GM12878 (cell line): ENCODE data around the gene CLEC4M. TPM values are rescaled to one million over a fixed set of nuclear protein-coding genes. Genes with fewer than 3 reads are reported as not detected.

Experiments used
- ATAC-seq: fragments of 200-7000 bp; cut with Tn5 transposase; 3 replicates; pipeline ENCODE4 v1.9.1; 2020; ENCODE audit warnings: mild to moderate bottlenecking, moderate library complexity
- BruUV-seq: library from RNA; stranded (reverse); fragments of 400-500 nt; replicated peaks from 2 replicates; lab custom pipeline; 2021; lab: Mats Ljungman, UMichigan
- CTCF ChIA-PET: fragments of 300-600 bp; sonication (Branson Sonifier 250); formaldehyde crosslinking; extraction: SDS; loops from one replicate; lab custom pipeline; 2021; ENCODE audit warnings: inconsistent platforms; lab: Yijun Ruan, JAX
- POLR2A ChIA-PET: fragments of 350-600 bp; formaldehyde crosslinking; extraction: SDS; loops from one replicate; lab custom pipeline; 2021; ENCODE audit warnings: inconsistent platforms; lab: Charles Lee
- RAD21 ChIA-PET: fragments of 300-600 bp; sonication (Branson Sonifier 250); formaldehyde crosslinking; loops from one replicate; lab custom pipeline; 2023; ENCODE audit warnings: antibody characterized with exemption; ENCODE audit not compliant: unreplicated experiment; lab: Charles Lee
- SMC1A ChIA-PET: fragments of 300-600 bp; sonication (Branson Sonifier 250); formaldehyde crosslinking; loops from one replicate; lab custom pipeline; 2023; ENCODE audit not compliant: unreplicated experiment, uncharacterized antibody; lab: Charles Lee
- DNase-seq: peaks from one replicate; pipeline ENCODE4 v3.0.0-alpha.2; 2011; ENCODE audit warnings: low read depth, low spot score
- FAIRE-seq: peaks from 3 replicates; lab custom pipeline; 2011; peaks lifted over from hg19 to GRCh38; lab: Jason Lieb, UNC
- H2AFZ ChIP-seq: 2 replicates; pipeline ENCODE4 v1.6.0; 2011; ENCODE audit warnings: low read depth, low read length, control low read depth; ENCODE audit not compliant: control insufficient read depth
- H3K27ac ChIP-seq: 2 replicates; pipeline ENCODE4 v1.5.1; 2011; ENCODE audit warnings: control low read depth; ENCODE audit not compliant: control insufficient read depth, insufficient read depth
- H3K27me3 ChIP-seq, 2 experiments: replicated peaks in 1 of 2; 2 replicates each; pipeline versions ENCODE4 v1.6.0 to v1.6.1; 2011; ENCODE audit warnings: low read length in 1 of 2; ENCODE audit not compliant: control insufficient read depth in 2 of 2, insufficient read depth in 2 of 2
- H3K36me3 ChIP-seq, 2 experiments: 2 replicates each; pipeline ENCODE4 v1.5.1; 2011; ENCODE audit warnings: low read length in 1 of 2; ENCODE audit not compliant: control insufficient read depth in 2 of 2, insufficient read depth in 2 of 2
- H3K4me1 ChIP-seq: 2 replicates; pipeline ENCODE4 v1.6.1; 2011; ENCODE audit warnings: mild to moderate bottlenecking, low read length, moderate library complexity, mixed read lengths; ENCODE audit not compliant: control insufficient read depth, insufficient read depth
- H3K4me2 ChIP-seq: 2 replicates; pipeline ENCODE4 v1.6.0; 2011; ENCODE audit warnings: control low read depth; ENCODE audit not compliant: control insufficient read depth, insufficient read depth
- H3K4me3 ChIP-seq: fragments of 200-600 bp; sonication (generic); 2 replicates; pipeline ENCODE4 v1.5.1; 2016
- H3K79me2 ChIP-seq: 2 replicates; pipeline ENCODE4 v1.6.0; 2011; ENCODE audit warnings: low read length; ENCODE audit not compliant: control insufficient read depth, insufficient read depth
- H3K9ac ChIP-seq: 2 replicates; pipeline ENCODE4 v1.8.0; 2011; ENCODE audit warnings: low read length, control low read depth, mixed read lengths; ENCODE audit not compliant: control insufficient read depth, insufficient read depth
- H3K9me3 ChIP-seq: replicated peaks from 3 replicates; pipeline ENCODE4 v1.5.1; 2011; ENCODE audit warnings: mild to moderate bottlenecking, low read length; ENCODE audit not compliant: control insufficient read depth, insufficient read depth
- H4K20me1 ChIP-seq: 2 replicates; pipeline ENCODE4 v1.6.0; 2011; ENCODE audit not compliant: control insufficient read depth, insufficient read depth
- KAT2A ChIP-seq: conservative IDR thresholded peaks from 2 replicates; pipeline ENCODE4 v1.6.1; 2011; ENCODE audit warnings: low read depth, low read length; ENCODE audit not compliant: control insufficient read depth
- KLF5 ChIP-seq: fragments of 450-650 bp; IDR thresholded peaks from 2 replicates; pipeline ENCODE4 v1.6.1; 2014; ENCODE audit warnings: mild to moderate bottlenecking; ENCODE audit not compliant: partially characterized antibody
- NFYA ChIP-seq: IDR thresholded peaks from 2 replicates; pipeline ENCODE4 v1.6.1; 2011; ENCODE audit warnings: low read depth, mild to moderate bottlenecking, low read length, improper control_type of control experiment, borderline replicate concordance
- PAX8 ChIP-seq: fragments of 450-650 bp; IDR thresholded peaks from 2 replicates; pipeline ENCODE4 v1.6.1; 2017; ENCODE audit warnings: mild to moderate bottlenecking, moderate library complexity
- PBX3 ChIP-seq: IDR thresholded peaks from 2 replicates; pipeline ENCODE4 v1.6.1; 2011; ENCODE audit warnings: mild to moderate bottlenecking, low read depth, low read length, moderate library complexity; ENCODE audit not compliant: insufficient replicate concordance
- POLR2AphosphoS2 ChIP-seq: IDR thresholded peaks from 2 replicates; pipeline ENCODE4 v1.6.1; 2011; ENCODE audit warnings: low read depth, mild to moderate bottlenecking, low read length, improper control_type of control experiment, moderate library complexity
- STAT3 ChIP-seq: IDR thresholded peaks from 2 replicates; pipeline ENCODE4 v1.6.1; 2011; ENCODE audit warnings: low read depth, low read length, improper control_type of control experiment
- SUPT20H ChIP-seq: IDR thresholded peaks from 2 replicates; pipeline ENCODE4 v1.6.1; 2011; ENCODE audit warnings: low read depth, mild to moderate bottlenecking, low read length, moderate library complexity, borderline replicate concordance; ENCODE audit not compliant: control insufficient read depth
- TAF1 ChIP-seq: IDR thresholded peaks from 2 replicates; pipeline ENCODE4 v1.6.1; 2011; ENCODE audit warnings: mild to moderate bottlenecking, low read depth, low read length, borderline replicate concordance
- TCF12 ChIP-seq: IDR thresholded peaks from 2 replicates; pipeline ENCODE4 v1.6.1; 2011; ENCODE audit warnings: low read depth, mild to moderate bottlenecking, low read length
- ZBED1 ChIP-seq: IDR thresholded peaks from 2 replicates; pipeline ENCODE4 v1.6.1; 2016; ENCODE audit warnings: borderline replicate concordance
- WGBS: methylation state at CpG from one replicate; pipeline ENCODE4 v1.1.6; 2016; ENCODE audit warnings: low lambda C conversion rate; ENCODE audit not compliant: insufficient replicate concordance, insufficient coverage; ENCODE audit errors: missing lambda C conversion rate; 5-methylcytosine and 5-hydroxymethylcytosine counted together
- in situ Hi-C: fragments of 300-500 bp; cut with MboI; formaldehyde crosslinking; loops from 9 replicates; pipeline ENCODE4 v1.14.3; 2018; ENCODE audit warnings: mixed read lengths
- intact Hi-C: fragments of 100-400 bp; cut with micrococcal nuclease; formaldehyde crosslinking; loops from one replicate; pipeline ENCODE4 v1.14.2; 2022; ENCODE audit not compliant: unreplicated experiment
- polyA plus RNA-seq, 11 experiments: library from polyadenylated mRNA; depleted of rRNA in 4 of 11; unstranded in 6 of 11; stranded (reverse) in 5 of 11; fragments of >200 nt; fragmentation: Nextera tagmentation in 4 of 11; fragmentation: Illumina TruSeq in 1 of 11; extraction: Ambion mirVana in 4 of 11; extraction: Trizol in 1 of 11; gene quantifications; 1 replicate in 1 of 11; 2 replicates in 10 of 11; pipeline versions ENCODE4 v1.2.1 to v1.2.3, GENCODE V29; 2011 to 2016; ENCODE audit warnings: inconsistent platforms in 2 of 11, missing spikeins in 2 of 11, low read depth in 1 of 11
- total RNA-seq, 4 experiments: library from RNA; depleted of rRNA in 3 of 4; stranded (reverse); fragments of >200 nt in 3 of 4; fragmentation: Illumina TruSeq in 1 of 4; extraction: Trizol in 1 of 4; gene quantifications; 2 replicates each; pipeline versions ENCODE4 v1.2.1 to v1.2.3, GENCODE V29; 2013 to 2021
- TF ChIP-seq, protein P1 (sequence below): IDR thresholded peaks from 2 replicates; pipeline ENCODE4 v1.6.1; 2012; ENCODE audit warnings: low read depth, low read length, improper control_type of control experiment

Gene CLEC4M
- total and polyA plus RNA-seq, 10 of the 15 experiments (the other 5 are each of a cell fraction or from before 2014, with no cell fraction given), result 0.11 to 0.42 (median 0.25) TPM; not detected in 1

GRCh38 chr19:7787602-7788177 is 24.6 kb downstream of the CLEC4M start:
- no peak overlapping the region for H2AFZ ChIP-seq
- 11% methylated on average over 22 of the region's 22 CpGs for WGBS
- no peak overlapping the region for H3K4me2 ChIP-seq
- DNase-seq (no peak), FAIRE-seq (no peak), ATAC-seq (no peak)
- H4K20me1 ChIP-seq, result no peaks in the 10 kb centered on the region
- POLR2A ChIA-PET, result no interaction called here
- no peak overlapping the region for H3K4me3 ChIP-seq
- no peak for TF ChIP-seq PAX8
- SMC1A ChIA-PET, result no interaction called here
- no peaks in the 10 kb centered on the region; the same call in 2 of the 3 replicates for H3K9me3 ChIP-seq
- intact Hi-C loops, result no loop called here
- H3K27ac ChIP-seq, result no peak overlapping the region
- no peak overlapping the region for H3K9ac ChIP-seq
- in situ Hi-C loops, result no loop called here
- BruUV-seq, result no TSS peak
- peaks cover 3 to 6% of the 10 kb centered on the region in 2 experiments for H3K27me3 ChIP-seq
- H3K36me3 ChIP-seq, result no peaks in the 10 kb centered on the region
- CTCF ChIA-PET, result no interaction called here
- RAD21 ChIA-PET, result interaction anchor here (0.5 to 1.5 kb wide), 2 partner anchors 12 to 17 kb away, joined by 3 to 4 read pairs; no protein-coding TSS in a partner anchor
- no peaks in the 10 kb centered on the region; the same call in 1 of the 2 replicates for H3K4me1 ChIP-seq
- no peaks in the 10 kb centered on the region for H3K79me2 ChIP-seq

- 17% methylated on average over 35 of the region's 67 CpGs for WGBS
Measured at GRCh38 chr19:7788178-7788932, 25.3 kb downstream of the CLEC4M start.

More at GRCh38 chr19:7788178-7788932, 25.3 kb downstream of the CLEC4M start:
- DNase-seq (no peak), ATAC-seq (no peak), FAIRE-seq (no peak)
- Histone ChIP-seq H3K4me2 (no peak overlapping the region), H3K9me3 (no peaks in the 10 kb centered on the region; the same call in 2 of the 3 replicates), H2AFZ (no peak overlapping the region), H3K27me3 (peaks cover 3 to 6% of the 10 kb centered on the region in 2 experiments), H3K27ac (no peak overlapping the region), H3K4me3 (no peak overlapping the region), H4K20me1 (no peaks in the 10 kb centered on the region), H3K36me3 (no peaks in the 10 kb centered on the region), H3K9ac (no peak overlapping the region), H3K4me1 (no peaks in the 10 kb centered on the region; the same call in 1 of the 2 replicates), H3K79me2 (no peaks in the 10 kb centered on the region)
- ChIA-PET SMC1A (no interaction called here), POLR2A (no interaction called here), RAD21 (no interaction called here), CTCF (no interaction called here)
- intact Hi-C loops (no loop called here), in situ Hi-C loops (no loop called here)
- no TSS peak for BruUV-seq
- TF ChIP-seq KAT2A, result no peak
- no peak for TF ChIP-seq STAT3
- TF ChIP-seq POLR2AphosphoS2, result no peak
- TF ChIP-seq KLF5, result no peak
- no peak for TF ChIP-seq TAF1
- TF ChIP-seq, protein P1, sequence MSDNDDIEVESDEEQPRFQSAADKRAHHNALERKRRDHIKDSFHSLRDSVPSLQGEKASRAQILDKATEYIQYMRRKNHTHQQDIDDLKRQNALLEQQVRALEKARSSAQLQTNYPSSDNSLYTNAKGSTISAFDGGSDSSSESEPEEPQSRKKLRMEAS, result no peak
- TF ChIP-seq SUPT20H, result no peak
- TF ChIP-seq TCF12, result no peak
- TF ChIP-seq ZBED1, result no peak
- no peak for TF ChIP-seq NFYA
- no peak for TF ChIP-seq PBX3
